GM12875 (cell line): ENCODE measurements around the gene SCP2.

Experiments
- H3K4me3 ChIP-seq: one replicate; pipeline ENCODE4 v1.5.1; 2011; ENCODE audit warnings: low read depth, low read length, control low read depth
- CTCF ChIP-seq: IDR thresholded peaks from 2 replicates; pipeline ENCODE4 v1.5.1; 2011; ENCODE audit warnings: low read depth, mild to moderate bottlenecking, control low read depth, inconsistent platforms, low read length, moderate library complexity, borderline replicate concordance; ENCODE audit not compliant: insufficient read depth

Gene SCP2

DNA sequence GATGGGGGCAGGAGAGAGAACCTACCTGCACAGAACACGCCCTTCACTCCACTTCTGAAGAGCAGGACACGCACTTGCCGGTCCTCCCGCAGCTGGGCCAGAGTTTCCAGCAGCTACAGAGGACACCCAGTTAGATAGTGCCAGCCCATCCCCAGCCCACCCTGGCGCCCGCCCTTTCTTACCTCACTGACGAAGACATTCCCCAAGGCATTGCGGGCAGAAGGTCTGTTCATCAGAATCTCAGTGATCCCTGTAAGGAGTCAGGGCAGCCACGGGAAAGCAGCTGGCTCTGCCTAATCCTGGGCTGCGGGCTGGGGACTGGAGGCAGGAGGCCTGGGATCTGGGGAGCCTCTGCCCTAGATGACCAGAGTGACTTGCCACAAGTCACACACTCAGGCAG is 15.5 kb upstream of the SCP2 start:
- TF ChIP-seq CTCF, result no peak
- H3K4me3 ChIP-seq, result no peak overlapping the region

DNA sequence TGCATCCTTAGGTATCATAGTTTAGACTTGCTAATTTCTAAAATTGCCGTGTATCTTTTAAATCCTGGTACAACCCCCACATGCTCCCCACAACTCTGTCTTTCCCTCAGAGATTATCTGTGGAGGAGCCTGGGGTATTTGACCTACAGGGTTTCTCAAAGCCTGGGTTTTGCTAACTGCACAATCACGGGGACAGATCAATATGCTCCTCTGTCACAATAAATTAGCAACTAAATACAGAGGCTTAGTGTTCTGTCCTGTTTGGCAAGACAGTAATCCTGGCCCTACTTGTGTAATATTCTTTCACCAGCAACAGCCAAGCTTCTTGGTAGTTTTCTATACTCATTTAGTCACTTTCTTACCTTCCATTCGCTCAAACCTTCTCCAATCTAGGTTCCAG is 14.1 kb upstream of the SCP2 start:
- no peak overlapping the region for H3K4me3 ChIP-seq
- no peak for TF ChIP-seq CTCF

DNA sequence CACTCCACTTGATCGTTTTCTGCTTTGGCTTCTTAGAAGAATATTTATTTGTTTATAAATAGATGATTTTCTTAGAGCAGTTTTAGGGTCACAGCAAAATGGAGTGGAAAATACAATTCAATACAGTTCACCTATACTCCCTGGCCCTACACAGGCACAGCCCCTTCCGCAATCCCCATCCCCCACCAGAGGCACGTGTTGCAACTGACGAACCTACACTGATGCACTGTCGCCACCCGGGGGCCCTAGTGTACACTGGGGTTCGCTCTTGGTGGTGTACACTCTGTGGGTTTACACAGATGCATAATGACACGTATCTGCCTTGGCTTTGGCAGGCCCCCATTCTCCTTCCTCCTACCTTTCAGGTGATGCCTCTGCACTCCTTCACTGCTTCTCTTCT is 13.5 kb upstream of the SCP2 start:
- no peak for TF ChIP-seq CTCF
- H3K4me3 ChIP-seq, result no peak overlapping the region

GRCh38 chr1:52914463-52914862 is 12.6 kb upstream of the SCP2 start:
- TF ChIP-seq CTCF, result no peak
- no peak overlapping the region for H3K4me3 ChIP-seq

GRCh38 chr1:52915211-52915854 is 11.7 kb upstream of the SCP2 start:
- TF ChIP-seq CTCF, result no peak
- no peak overlapping the region for H3K4me3 ChIP-seq

- no peak for TF ChIP-seq CTCF
- no peak overlapping the region for H3K4me3 ChIP-seq
Measured at GRCh38 chr1:52915855-52916220, 11.2 kb upstream of the SCP2 start.

DNA sequence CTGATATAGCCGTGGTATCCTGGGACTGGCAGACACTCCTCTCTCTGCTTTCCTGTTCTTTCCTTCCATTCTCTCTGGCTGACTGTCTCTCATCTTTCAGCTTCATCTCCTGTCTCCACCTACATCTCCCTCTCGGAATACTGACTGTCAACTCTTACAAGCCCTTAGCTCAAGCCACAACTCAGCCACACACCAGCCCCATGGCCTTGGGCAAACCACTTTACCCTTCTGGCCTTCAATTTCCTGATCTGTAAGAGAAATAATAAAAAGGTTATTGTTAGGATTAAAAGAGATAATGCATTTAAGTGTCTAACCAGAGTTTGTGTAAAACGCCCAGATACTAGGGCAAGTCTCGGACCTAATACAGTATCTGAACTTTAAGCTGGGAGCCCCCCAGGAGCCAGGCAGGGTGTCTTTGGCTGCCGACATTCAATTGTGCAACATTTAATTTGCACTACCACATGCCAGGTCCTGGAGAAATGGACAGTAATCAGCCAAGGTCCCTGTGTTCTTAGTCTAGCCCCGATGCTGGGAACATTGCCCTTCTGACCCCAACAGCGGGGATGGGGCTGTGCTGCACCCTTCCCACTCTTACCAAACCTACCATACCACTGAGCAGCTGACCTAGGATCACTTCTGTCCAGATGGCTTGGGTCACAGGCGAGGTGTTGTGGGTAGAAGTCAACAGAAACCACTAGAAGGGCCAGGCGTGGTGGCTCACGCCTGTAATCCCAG is 10.7 kb upstream of the SCP2 start:
- H3K4me3 ChIP-seq, result no peak overlapping the region
- TF ChIP-seq CTCF, result no peak
